T-cell (primary cell): ENCODE results near the gene SLC2A13. TPM values are rescaled to one million over a fixed set of nuclear protein-coding genes. Genes with fewer than 3 reads are reported as not detected.

Source experiments
- ATAC-seq, 4 experiments: fragments of 200-7000 bp in 3 of 4; fragments of 150-1000 bp in 1 of 4; cut with Tn5 transposase; replicated peaks in 1 of 4; 1 replicate in 3 of 4; 2 replicates in 1 of 4; pipeline ENCODE4 v1.10.0; 2021; ENCODE audit warnings: moderate library complexity in 3 of 4, mild to moderate bottlenecking in 2 of 4, moderate number of reproducible peaks in 1 of 4
- CTCF ChIA-PET, 2 donors: fragments of 300-600 bp; sonication (Branson Sonifier 250); formaldehyde crosslinking; loops; one replicate each; lab custom pipeline; 2022; ENCODE audit warnings: antibody characterized with exemption in 2 of 2; lab: Charles Lee
- POLR2A ChIA-PET, 2 donors: fragments of 300-600 bp; sonication (Branson Sonifier 250); formaldehyde crosslinking; loops; one replicate each; lab custom pipeline; 2022; ENCODE audit warnings: antibody characterized with exemption in 2 of 2; lab: Charles Lee
- DNase-seq, 35 experiments: peaks; one replicate each; pipeline versions ENCODE4 v3.0.0 to v3.0.0-alpha.2; 2013 to 2023
- H3K27ac ChIP-seq: one replicate; pipeline ENCODE4 v1.5.1; 2013; ENCODE audit warnings: low read length
- H3K27me3 ChIP-seq, 2 experiments: replicated peaks in 1 of 2; 1 replicate in 1 of 2; 2 replicates in 1 of 2; pipeline versions ENCODE4 v1.6.1 to v1.7.0; 2013; ENCODE audit warnings: low read length in 1 of 2, mixed read lengths in 1 of 2; ENCODE audit not compliant: control insufficient read depth in 2 of 2, insufficient read depth in 2 of 2; ENCODE audit errors: extremely low read depth in 1 of 2
- H3K36me3 ChIP-seq, 2 donors: 1 replicate in 1 of 2; 2 replicates in 1 of 2; pipeline versions ENCODE4 v1.6.1 to v1.7.0; 2013; ENCODE audit warnings: low read length in 1 of 2; ENCODE audit not compliant: control insufficient read depth in 2 of 2, insufficient read depth in 1 of 2; ENCODE audit errors: extremely low read depth in 1 of 2
- H3K4me1 ChIP-seq, 2 experiments: 1 replicate in 1 of 2; 2 replicates in 1 of 2; pipeline versions ENCODE4 v1.6.1 to v1.7.0; 2013; ENCODE audit warnings: low read length in 2 of 2, mixed read lengths in 1 of 2; ENCODE audit not compliant: insufficient read depth in 2 of 2, control insufficient read depth in 1 of 2; ENCODE audit errors: extremely low read depth in 1 of 2
- H3K4me3 ChIP-seq, 2 donors: 1 replicate in 1 of 2; 2 replicates in 1 of 2; pipeline versions ENCODE4 v1.5.1 to v1.7.0; 2013; ENCODE audit warnings: mild to moderate bottlenecking in 2 of 2, low read length in 1 of 2, moderate library complexity in 1 of 2; ENCODE audit not compliant: control insufficient read depth in 1 of 2; ENCODE audit errors: extremely low read depth in 1 of 2
- H3K9me3 ChIP-seq: 2 replicates; pipeline ENCODE4 v1.7.0; 2013
- H3K27ac Mint-ChIP-seq, 2 donors: one replicate each; pipeline ENCODE4 v1.8.0; 2020 to 2021; ENCODE audit warnings: mild to moderate bottlenecking in 2 of 2, mixed read lengths in 2 of 2
- H3K27me3 Mint-ChIP-seq, 2 donors: one replicate each; pipeline ENCODE4 v1.8.0; 2021 to 2022; ENCODE audit warnings: mixed read lengths in 2 of 2
- H3K36me3 Mint-ChIP-seq: one replicate; pipeline ENCODE4 v1.8.0; 2021; ENCODE audit warnings: mixed read lengths
- H3K4me1 Mint-ChIP-seq, 3 donors: one replicate each; pipeline ENCODE4 v1.8.0; 2020 to 2022; ENCODE audit warnings: mixed read lengths in 3 of 3, mild to moderate bottlenecking in 1 of 3
- H3K4me3 Mint-ChIP-seq, 3 donors: one replicate each; pipeline ENCODE4 v1.8.0; 2020 to 2022; ENCODE audit warnings: mild to moderate bottlenecking in 3 of 3, mixed read lengths in 3 of 3, moderate library complexity in 3 of 3
- H3K9me3 Mint-ChIP-seq, 3 donors: one replicate each; pipeline ENCODE4 v1.8.0; 2020 to 2022; ENCODE audit warnings: mixed read lengths in 3 of 3
- WGBS: methylation state at CpG from one replicate; pipeline ENCODE4 v1.1.5; 2013; ENCODE audit warnings: missing lambda C conversion rate; ENCODE audit not compliant: insufficient coverage; 5-methylcytosine and 5-hydroxymethylcytosine counted together
- total RNA-seq, 35 experiments: library from RNA in 6 of 35; stranded (reverse) in 6 of 35; fragments of 120-200 nt in 1 of 35; gene quantifications; one replicate each; pipeline versions ENCODE4 v1.2.1 to v1.2.4 and lab custom pipeline; 2013 to 2026

Gene SLC2A13
- total RNA-seq, 5 donors from 2014 or later (not counting 1 experiment from before 2014, with no cell fraction given), result 4.2 to 6.0 (median 5.1) TPM

- Mint-ChIP-seq H3K36me3 (no peaks in the 10 kb centered on the region), H3K4me1 (no peaks in the 10 kb centered on the region), H3K9me3 (no peaks in the 10 kb centered on the region), H3K27me3 (no peaks in the 10 kb centered on the region), H3K4me3 (no peak overlapping the region), H3K27ac (no peak overlapping the region)
- no peaks in the 10 kb centered on the region for H3K4me1 ChIP-seq
- ATAC-seq (no peak), DNase-seq (no peak)
- H3K27me3 ChIP-seq, result no peaks in the 10 kb centered on the region
- no peaks in the 10 kb centered on the region for H3K9me3 ChIP-seq
- H3K4me3 ChIP-seq, result no peak overlapping the region
- ChIA-PET CTCF (no interaction called here), POLR2A (interaction anchor here in 1 of 2 donors (0.6 kb wide), 1 partner anchor 12 kb away, joined by 3 read pairs; no protein-coding TSS in a partner anchor)
- no CpG with 5 or more reads among the region's 1 CpG for WGBS
- H3K27ac ChIP-seq, result no peak overlapping the region
- no peaks in the 10 kb centered on the region for H3K36me3 ChIP-seq
Observed at GRCh38 chr12:39804479-39804878, 301.4 kb downstream of the SLC2A13 start.

GRCh38 chr12:39803151-39803550 is 302.7 kb downstream of the SLC2A13 start:
- Histone ChIP-seq H3K4me1 (no peaks in the 10 kb centered on the region), H3K27ac (no peak overlapping the region), H3K27me3 (no peaks in the 10 kb centered on the region), H3K4me3 (no peak overlapping the region), H3K9me3 (no peaks in the 10 kb centered on the region), H3K36me3 (no peaks in the 10 kb centered on the region)
- Mint-ChIP-seq H3K9me3 (no peaks in the 10 kb centered on the region), H3K36me3 (peaks cover 2% of the 10 kb centered on the region), H3K4me1 (no peaks in the 10 kb centered on the region), H3K27ac (no peak overlapping the region), H3K4me3 (no peak overlapping the region), H3K27me3 (no peaks in the 10 kb centered on the region)
- ChIA-PET POLR2A (no interaction called here), CTCF (no interaction called here)
- WGBS, result 100% methylated on average over 1 of the region's 2 CpGs
- DNase-seq, result no peak
- ATAC-seq, result no peak

GRCh38 chr12:39798977-39799376 is 306.9 kb downstream of the SLC2A13 start:
- ATAC-seq (no peak), DNase-seq (no peak)
- H3K4me3 ChIP-seq, result no peak overlapping the region
- no peaks in the 10 kb centered on the region for H3K9me3 ChIP-seq
- Mint-ChIP-seq H3K27me3 (no peaks in the 10 kb centered on the region), H3K27ac (no peak overlapping the region), H3K4me1 (no peaks in the 10 kb centered on the region), H3K9me3 (no peaks in the 10 kb centered on the region), H3K36me3 (peaks cover 6% of the 10 kb centered on the region), H3K4me3 (no peak overlapping the region)
- H3K27me3 ChIP-seq, result no peaks in the 10 kb centered on the region
- no peak overlapping the region for H3K27ac ChIP-seq
- no CpG with 5 or more reads among the region's 4 CpGs for WGBS
- ChIA-PET POLR2A (interaction anchor here in 1 of 2 donors (0.7 kb wide), 1 partner anchor 31 kb away, joined by 11 read pairs; no protein-coding TSS in a partner anchor), CTCF (interaction anchor here (0.6 to 0.7 kb wide), 4 partner anchors 12 to 213 kb away, joined by 3 to 6 read pairs (median 4); no protein-coding TSS in a partner anchor)
- no peaks in the 10 kb centered on the region for H3K4me1 ChIP-seq
- H3K36me3 ChIP-seq, result no peaks in the 10 kb centered on the region

DNA sequence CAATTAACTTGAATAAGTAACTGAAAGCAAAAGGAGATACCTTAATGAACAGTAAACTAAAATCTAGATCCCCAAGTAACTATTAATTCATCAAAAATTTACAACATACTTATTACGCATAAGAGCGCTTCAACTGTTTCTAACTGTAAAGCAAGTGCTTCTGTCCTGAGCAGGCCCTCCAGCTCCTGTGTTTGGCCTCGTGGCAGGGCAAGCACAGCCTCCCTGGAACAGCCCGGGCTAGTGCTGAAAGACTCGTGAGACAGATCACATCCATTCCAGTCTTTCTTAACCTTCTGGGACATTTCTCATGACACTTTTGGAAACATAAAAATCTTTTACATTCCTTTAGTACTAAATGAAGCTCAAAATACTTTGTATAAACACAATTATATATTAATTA is 307.5 kb downstream of the SLC2A13 start:
- Mint-ChIP-seq H3K4me3 (no peak overlapping the region), H3K9me3 (no peaks in the 10 kb centered on the region), H3K36me3 (peaks cover 6% of the 10 kb centered on the region), H3K27ac (no peak overlapping the region), H3K27me3 (no peaks in the 10 kb centered on the region), H3K4me1 (no peaks in the 10 kb centered on the region)
- Histone ChIP-seq H3K36me3 (no peaks in the 10 kb centered on the region), H3K4me3 (no peak overlapping the region), H3K27ac (no peak overlapping the region), H3K27me3 (no peaks in the 10 kb centered on the region), H3K4me1 (no peaks in the 10 kb centered on the region), H3K9me3 (no peaks in the 10 kb centered on the region)
- ATAC-seq (no peak), DNase-seq (no peak)
- POLR2A ChIA-PET, result interaction anchor here in 1 of 2 donors (0.7 kb wide), 1 partner anchor 31 kb away, joined by 11 read pairs; no protein-coding TSS in a partner anchor
- CTCF ChIA-PET, result interaction anchor here in 1 of 2 donors (0.7 kb wide), 1 partner anchor 213 kb away, joined by 6 read pairs; no protein-coding TSS in a partner anchor
- WGBS, result 64% methylated on average over 3 of the region's 5 CpGs

DNA sequence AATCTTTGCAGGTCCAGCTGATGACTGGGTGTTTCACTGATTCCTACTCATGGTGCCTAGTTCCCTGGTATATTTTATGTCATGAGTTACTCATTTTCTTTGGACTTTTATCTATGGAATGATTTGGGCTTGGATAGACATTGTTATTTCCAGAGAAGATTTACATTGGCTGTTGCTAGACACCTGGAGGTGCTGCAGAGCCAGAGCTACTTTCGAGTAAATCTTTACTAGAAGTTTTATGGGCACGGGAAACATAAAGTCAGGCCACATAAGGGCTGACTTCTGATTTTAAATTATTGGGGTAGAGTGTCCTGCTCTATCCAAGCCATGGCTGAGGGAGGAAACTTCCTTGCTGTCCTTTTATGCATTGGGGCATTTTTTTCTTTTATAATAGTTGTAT is 310.4 kb downstream of the SLC2A13 start:
- DNase-seq (no peak), ATAC-seq (no peak)
- no peaks in the 10 kb centered on the region for H3K9me3 ChIP-seq
- no peaks in the 10 kb centered on the region for H3K27me3 ChIP-seq
- H3K27ac ChIP-seq, result no peak overlapping the region
- no peaks in the 10 kb centered on the region for H3K9me3 Mint-ChIP-seq
- H3K4me3 ChIP-seq, result no peak overlapping the region
- no peak overlapping the region for H3K4me3 Mint-ChIP-seq
- H3K4me1 ChIP-seq, result no peaks in the 10 kb centered on the region
- ChIA-PET CTCF (no interaction called here), POLR2A (interaction anchor here in 1 of 2 donors (0.6 kb wide), 1 partner anchor 414 kb away, joined by 8 read pairs; no protein-coding TSS in a partner anchor)
- no peaks in the 10 kb centered on the region for H3K4me1 Mint-ChIP-seq
- H3K36me3 ChIP-seq, result no peaks in the 10 kb centered on the region
- WGBS, result no CpG with 5 or more reads among the region's 2 CpGs
- H3K36me3 Mint-ChIP-seq, result peaks cover 6% of the 10 kb centered on the region
- no peaks in the 10 kb centered on the region for H3K27me3 Mint-ChIP-seq
- no peak overlapping the region for H3K27ac Mint-ChIP-seq

GRCh38 chr12:39792938-39793337 is 312.9 kb downstream of the SLC2A13 start:
- Mint-ChIP-seq H3K27me3 (no peaks in the 10 kb centered on the region), H3K27ac (no peak overlapping the region), H3K4me1 (no peaks in the 10 kb centered on the region), H3K9me3 (no peaks in the 10 kb centered on the region), H3K36me3 (peaks cover 2% of the 10 kb centered on the region), H3K4me3 (no peak overlapping the region)
- Histone ChIP-seq H3K4me3 (no peak overlapping the region), H3K27me3 (no peaks in the 10 kb centered on the region), H3K27ac (no peak overlapping the region), H3K9me3 (no peaks in the 10 kb centered on the region), H3K4me1 (no peaks in the 10 kb centered on the region), H3K36me3 (no peaks in the 10 kb centered on the region)
- DNase-seq (no peak), ATAC-seq (no peak)
- ChIA-PET POLR2A (no interaction called here), CTCF (no interaction called here)
- WGBS, result no CpG with 5 or more reads among the region's 1 CpG
